ENCODE data around the gene MPRIP.

DNA sequence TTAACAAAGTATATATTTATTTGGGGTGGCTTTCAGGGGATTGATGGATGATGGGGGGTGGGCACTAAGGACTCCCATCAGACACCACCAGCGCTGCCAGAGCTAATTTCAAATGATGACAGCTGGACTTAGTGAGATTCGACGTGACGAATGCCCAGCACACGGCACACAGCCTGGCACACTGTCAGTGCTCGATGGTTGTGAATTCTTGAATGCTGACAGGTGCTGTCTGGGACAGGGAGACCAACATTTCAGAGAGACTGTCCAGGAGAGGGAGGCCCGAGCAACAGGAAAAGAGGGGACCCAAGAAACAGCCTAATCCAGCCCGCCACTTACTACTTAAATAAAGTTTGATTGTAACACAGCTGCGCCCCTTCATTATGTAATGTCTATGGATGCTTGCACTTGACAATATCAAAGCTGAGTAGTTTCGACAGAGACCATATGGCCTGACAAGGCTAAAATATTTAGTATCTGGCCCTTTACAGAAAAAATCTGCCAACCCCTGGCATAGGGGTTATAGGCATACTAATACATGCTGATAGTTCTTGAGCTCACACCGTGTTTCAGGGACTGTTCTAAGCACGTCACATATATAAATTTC is 6.2 kb upstream of the MPRIP start:
- TF ChIP-seq CTCF (conservative IDR thresholded peaks at IDR 0.05) (no peak), EZH2 (IDR thresholded peaks at IDR 0.05; ENCODE audit: low read depth) (no peak)

Measured in PC-9 (cell line).